Liver (tissue), 9 donors: Measurements from ENCODE around the gene HUNK. TPM values are rescaled to one million over a fixed set of nuclear protein-coding genes. Genes with fewer than 3 reads are reported as not detected.

Experiments
- DNase-seq: peaks from one replicate; pipeline ENCODE4 v3.0.0-alpha.2; 2017; ENCODE audit warnings: low spot score
- H3K27ac ChIP-seq, 2 donors: one replicate each; pipeline ENCODE4 v1.7.0; 2013; ENCODE audit warnings: inconsistent platforms in 2 of 2, low read length in 2 of 2, control low read depth in 1 of 2, low read depth in 1 of 2, mild to moderate bottlenecking in 1 of 2
- H3K27me3 ChIP-seq, 4 donors: one replicate each; pipeline versions ENCODE4 v1.6.1 to v1.7.0; 2013; ENCODE audit warnings: low read length in 3 of 4, inconsistent platforms in 1 of 4, mild to moderate bottlenecking in 1 of 4, moderate library complexity in 1 of 4; ENCODE audit not compliant: control insufficient read depth in 4 of 4, insufficient read depth in 4 of 4
- H3K36me3 ChIP-seq, 4 donors: one replicate each; pipeline versions ENCODE4 v1.6.1 to v1.7.0; 2013; ENCODE audit warnings: low read length in 3 of 4, mild to moderate bottlenecking in 3 of 4, low read depth in 1 of 4, moderate library complexity in 1 of 4; ENCODE audit not compliant: control insufficient read depth in 4 of 4, insufficient read depth in 3 of 4
- H3K4me1 ChIP-seq, 4 donors: one replicate each; pipeline versions ENCODE4 v1.6.1 to v1.7.0; 2013; ENCODE audit warnings: low read length in 3 of 4, mild to moderate bottlenecking in 3 of 4, moderate library complexity in 1 of 4; ENCODE audit not compliant: control insufficient read depth in 4 of 4, insufficient read depth in 4 of 4
- H3K4me3 ChIP-seq, 3 donors: one replicate each; pipeline versions ENCODE4 v1.6.1 to v1.7.0; 2013; ENCODE audit warnings: low read length in 3 of 3, control low read depth in 1 of 3, low read depth in 1 of 3, mild to moderate bottlenecking in 1 of 3
- H3K9ac ChIP-seq, 2 donors: one replicate each; pipeline ENCODE4 v1.7.0; 2013; ENCODE audit warnings: low read length in 2 of 2, mild to moderate bottlenecking in 2 of 2, moderate library complexity in 2 of 2, control low read depth in 1 of 2, low read depth in 1 of 2
- H3K9me3 ChIP-seq, 4 donors: one replicate each; pipeline versions ENCODE4 v1.6.1 to v1.7.0; 2013; ENCODE audit warnings: low read length in 3 of 4; ENCODE audit not compliant: control insufficient read depth in 4 of 4
- EGR1 ChIP-seq, 2 donors: IDR thresholded peaks; 2 replicates each; pipeline ENCODE4 v1.6.1; 2016 to 2018; ENCODE audit warnings: antibody characterized with exemption in 2 of 2, low read depth in 2 of 2
- FOXA2 ChIP-seq: IDR thresholded peaks from 2 replicates; pipeline ENCODE4 v1.6.1; 2016; ENCODE audit warnings: antibody characterized with exemption
- GABPA ChIP-seq, 2 donors: IDR thresholded peaks in 1 of 2; conservative IDR thresholded peaks in 1 of 2; 2 replicates each; pipeline ENCODE4 v1.6.1; 2016; ENCODE audit warnings: antibody characterized with exemption in 2 of 2, mild to moderate bottlenecking in 1 of 2, moderate library complexity in 1 of 2
- HNF4A ChIP-seq, 2 donors: conservative IDR thresholded peaks; 2 replicates each; pipeline ENCODE4 v1.6.1; 2016; ENCODE audit warnings: antibody characterized with exemption in 2 of 2, mild to moderate bottlenecking in 2 of 2
- JUND ChIP-seq, 2 donors: IDR thresholded peaks; 2 replicates each; pipeline ENCODE4 v1.6.1; 2016; ENCODE audit warnings: antibody characterized with exemption in 2 of 2
- NR2F2 ChIP-seq: IDR thresholded peaks from 2 replicates; pipeline ENCODE4 v1.6.1; 2016; ENCODE audit warnings: antibody characterized with exemption
- RAD21 ChIP-seq, 2 donors: IDR thresholded peaks; 2 replicates each; pipeline ENCODE4 v1.6.1; 2016; ENCODE audit warnings: antibody characterized with exemption in 2 of 2, mild to moderate bottlenecking in 2 of 2
- RXRA ChIP-seq, 2 donors: IDR thresholded peaks; 2 replicates each; pipeline ENCODE4 v1.6.1; 2017 to 2018; ENCODE audit warnings: antibody characterized with exemption in 2 of 2, mild to moderate bottlenecking in 1 of 2
- TAF1 ChIP-seq: conservative IDR thresholded peaks from 2 replicates; pipeline ENCODE4 v1.6.1; 2016; ENCODE audit warnings: antibody characterized with exemption, mild to moderate bottlenecking
- WGBS: extraction: QIAGEN DNeasy Blood & Tissue Kit; methylation state at CpG from one replicate; pipeline ENCODE4 v1.1.7; 2013; 5-methylcytosine and 5-hydroxymethylcytosine counted together
- polyA plus RNA-seq, 2 donors: library from polyadenylated mRNA; stranded (reverse) in 1 of 2; unstranded in 1 of 2; fragments of 200-250 nt in 1 of 2; fragments of >200 nt in 1 of 2; fragmentation: Nextera tagmentation in 1 of 2; extraction: Ambion mirVana in 1 of 2; gene quantifications; one replicate each; pipeline versions ENCODE4 v1.2.1 to v1.2.3, GENCODE V29; 2013 to 2015
- total RNA-seq, 2 donors: library from RNA; depleted of rRNA; stranded (reverse); fragments of >200 nt; gene quantifications; one replicate each; pipeline ENCODE4 v1.2.3, GENCODE V29; 2014
- TF ChIP-seq, protein P1 (sequence below): IDR thresholded peaks from 2 replicates; pipeline ENCODE4 v1.6.1; 2016; ENCODE audit warnings: antibody characterized with exemption
- donor health status: healthy.
- donor health status: healthy.
- donor health status: healthy.
- donor health status: healthy.
- donor health status: healthy.

HUNK gene
- total and polyA plus RNA-seq, 4 donors, result 0.11 to 0.92 (median 0.30) TPM

DNA sequence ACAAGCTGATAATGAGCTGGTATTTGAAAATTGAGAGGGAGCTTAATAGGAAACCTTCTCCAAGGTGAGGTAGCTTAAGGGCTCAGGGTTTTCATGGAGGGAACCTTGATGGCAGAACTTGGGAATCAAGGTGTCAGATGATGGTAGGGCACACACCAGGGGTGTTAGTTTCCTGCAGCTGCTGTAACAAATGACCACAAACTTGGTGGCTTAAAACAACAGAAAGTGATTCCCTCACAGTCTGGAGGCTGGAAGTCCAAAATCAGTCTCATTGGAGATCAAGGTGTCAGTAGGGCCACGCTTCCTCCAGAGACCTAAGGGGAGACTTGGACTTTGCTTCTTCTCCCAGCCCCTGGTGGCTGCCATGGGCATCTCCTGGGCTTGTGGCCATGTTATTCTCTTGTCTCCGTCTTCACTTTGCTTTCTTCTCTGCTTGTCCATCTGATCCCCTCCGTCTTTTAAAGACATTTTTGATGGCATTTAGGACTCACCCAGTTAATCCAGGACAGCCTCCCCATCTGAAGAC lies 45.5 kb downstream of the HUNK start:
- TF ChIP-seq TAF1 (no peak), EGR1 (IDR thresholded peaks at IDR 0.05; ENCODE audit: low read depth in 2 of 2) (no peak)
- Histone ChIP-seq H3K9me3 (no peaks in the 10 kb centered on the region), H3K4me1 (no peaks in the 10 kb centered on the region), H3K27me3 (no peaks in the 10 kb centered on the region), H3K9ac (no peak overlapping the region), H3K36me3 (no peaks in the 10 kb centered on the region), H3K27ac (no peak overlapping the region), H3K4me3 (no peak overlapping the region)
- no peak for DNase-seq
- WGBS, result 90% methylated on average over 3 of the region's 3 CpGs

DNA sequence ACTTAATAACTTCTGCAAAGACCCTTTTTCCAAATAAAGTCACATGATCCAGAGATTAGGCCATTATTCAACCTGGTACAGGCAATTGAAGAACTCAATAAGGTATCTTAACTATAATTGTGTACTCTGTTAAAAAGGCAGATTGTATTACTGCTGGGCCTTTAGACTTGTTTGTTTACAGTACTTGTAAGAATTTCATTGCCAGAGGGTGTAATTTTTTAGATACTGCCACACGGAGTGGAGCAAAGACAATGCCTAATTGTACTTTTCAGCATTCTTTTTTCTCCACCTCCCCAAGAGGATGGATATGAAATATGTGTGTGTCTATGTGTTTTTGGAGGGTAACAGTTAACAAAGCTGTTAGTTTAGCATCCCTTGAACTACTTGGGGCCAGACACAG lies 47.5 kb downstream of the HUNK start:
- TF ChIP-seq JUND (IDR thresholded peaks at IDR 0.05) (no peak), HNF4A (conservative IDR thresholded peaks at IDR 0.05) (no peak)
- Histone ChIP-seq H3K27me3 (no peaks in the 10 kb centered on the region), H3K9ac (no peak overlapping the region), H3K9me3 (no peaks in the 10 kb centered on the region), H3K4me1 (no peaks in the 10 kb centered on the region), H3K36me3 (no peaks in the 10 kb centered on the region), H3K4me3 (no peak overlapping the region), H3K27ac (no peak overlapping the region)
- no peak for DNase-seq
- WGBS, result 80% methylated on average over 1 of the region's 1 CpG

DNA sequence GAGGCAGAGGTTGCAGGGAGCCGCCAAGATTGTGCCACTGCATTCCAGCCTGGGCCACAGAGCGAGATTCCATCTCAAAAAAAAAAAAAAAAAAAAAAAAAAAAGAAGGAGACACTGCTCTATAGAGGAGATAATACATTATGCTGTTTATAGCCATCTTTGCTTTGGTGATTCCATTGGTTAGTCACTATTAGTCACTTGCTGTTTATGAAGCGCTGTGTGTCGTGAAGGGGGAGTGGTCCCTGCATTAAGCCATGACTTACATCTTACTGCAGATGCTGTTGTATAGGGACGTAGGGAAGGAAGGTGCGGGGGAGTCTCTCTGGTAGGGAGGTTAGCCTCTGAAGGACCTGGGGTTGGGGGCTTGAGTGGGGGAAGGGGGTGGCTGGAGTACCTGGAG lies 48.3 kb downstream of the HUNK start:
- H3K4me3 ChIP-seq, result no peak overlapping the region
- 94% methylated on average over 6 of the region's 6 CpGs for whole genome bisulfite sequencing
- H3K36me3 ChIP-seq, result no peaks in the 10 kb centered on the region

DNA sequence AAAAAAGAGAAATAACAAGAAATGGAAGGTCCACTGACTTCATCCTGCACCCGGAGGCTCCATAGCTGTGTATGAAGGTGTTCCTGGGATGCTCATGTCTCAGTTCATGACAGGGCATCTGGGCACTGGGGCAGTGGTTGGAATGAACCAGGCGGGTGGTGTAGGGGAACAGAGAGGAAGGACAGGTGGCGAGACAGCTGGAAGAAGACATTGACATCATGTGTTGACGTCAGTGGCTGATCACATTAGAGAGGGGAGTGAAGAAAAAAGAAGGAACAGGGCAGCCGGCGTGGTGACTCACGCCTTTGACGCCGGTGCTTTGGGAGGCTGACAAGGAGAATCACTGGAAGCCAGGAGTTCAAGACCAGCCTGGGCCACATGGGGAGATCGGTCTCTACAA lies 50.1 kb downstream of the HUNK start:
- Histone ChIP-seq H3K27ac (no peak overlapping the region), H3K27me3 (no peaks in the 10 kb centered on the region), H3K36me3 (no peaks in the 10 kb centered on the region), H3K4me3 (no peak overlapping the region), H3K9me3 (peaks cover 0 to 3% (median 0%) of the 10 kb centered on the region in 4 donors), H3K4me1 (no peaks in the 10 kb centered on the region), H3K9ac (no peak overlapping the region)
- TF ChIP-seq GABPA (IDR thresholded peaks at IDR 0.05 in 1 of 2, conservative IDR thresholded peaks at IDR 0.05 in 1 of 2), result no peak
- TF ChIP-seq RXRA (IDR thresholded peaks at IDR 0.05), result no peak
- TF ChIP-seq JUND (IDR thresholded peaks at IDR 0.05), result no peak
- WGBS, result 93% methylated on average over 10 of the region's 10 CpGs
- no peak for DNase-seq

More for the DNA sequence above, 48.3 kb downstream of the HUNK start:
- Histone ChIP-seq H3K27me3 (no peaks in the 10 kb centered on the region), H3K9me3 (no peaks in the 10 kb centered on the region), H3K27ac (no peak overlapping the region), H3K4me1 (no peaks in the 10 kb centered on the region), H3K9ac (no peak overlapping the region)
- DNase-seq, result no peak
- TF ChIP-seq, protein P1, sequence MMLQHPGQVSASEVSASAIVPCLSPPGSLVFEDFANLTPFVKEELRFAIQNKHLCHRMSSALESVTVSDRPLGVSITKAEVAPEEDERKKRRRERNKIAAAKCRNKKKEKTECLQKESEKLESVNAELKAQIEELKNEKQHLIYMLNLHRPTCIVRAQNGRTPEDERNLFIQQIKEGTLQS, result no peak
- TF ChIP-seq NR2F2 (no peak), JUND (IDR thresholded peaks at IDR 0.05) (no peak)

DNA sequence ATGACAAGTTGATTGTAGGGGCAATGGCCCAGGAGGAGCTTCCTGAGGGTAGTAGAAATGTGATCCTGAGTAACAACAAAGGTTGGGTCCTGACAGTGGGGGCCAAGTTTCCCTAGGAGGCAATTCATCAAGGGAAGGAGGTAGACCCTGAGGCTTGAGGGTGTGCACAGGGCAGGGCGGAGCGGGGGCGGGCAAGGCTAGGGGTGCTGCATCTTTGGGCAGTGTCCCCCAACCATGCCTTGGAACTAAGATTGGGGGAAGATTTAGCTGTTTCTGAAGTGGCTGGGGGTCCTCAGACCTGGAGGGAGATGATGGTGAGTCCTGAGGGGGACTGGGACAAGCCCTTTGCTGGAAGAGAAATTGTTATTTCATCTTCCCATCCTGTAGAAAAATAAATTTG lies 50.9 kb downstream of the HUNK start:
- H3K36me3 ChIP-seq, result no peaks in the 10 kb centered on the region
- H3K9ac ChIP-seq, result no peak overlapping the region
- WGBS, result 98% methylated on average over 3 of the region's 3 CpGs
- H3K27me3 ChIP-seq, result no peaks in the 10 kb centered on the region
- no peaks in the 10 kb centered on the region for H3K4me1 ChIP-seq
- no peak for TF ChIP-seq RAD21 (IDR thresholded peaks at IDR 0.05)
- no peak for TF ChIP-seq FOXA2
- no peak for TF ChIP-seq TAF1
- H3K27ac ChIP-seq, result no peak overlapping the region
- no peak for DNase-seq
- H3K4me3 ChIP-seq, result no peak overlapping the region
- H3K9me3 ChIP-seq, result peaks cover 0 to 3% (median 0%) of the 10 kb centered on the region in 4 donors
